Body of pancreas (tissue), 4 donors: ENCODE data around the gene NUP58.
A peak's percentile ranks its signal among the peaks of the same experiment; 100 is the strongest.

Experiments used
- POLR2A ChIP-seq, 3 donors: fragments of 450-650 bp; IDR thresholded peaks; one replicate each; pipeline ENCODE4 v1.6.1; 2016; ENCODE audit warnings: antibody characterized with exemption in 3 of 3, mild to moderate bottlenecking in 2 of 3
- TF ChIP-seq, protein P1 (sequence below), 7 experiments: fragments of 450-650 bp in 4 of 7; fragments of 200-600 bp in 3 of 7; sonication (generic) in 3 of 7; IDR thresholded peaks; one replicate each; pipeline ENCODE4 v1.5.1; 2016 to 2019; ENCODE audit warnings: antibody characterized with exemption in 7 of 7

DNA sequence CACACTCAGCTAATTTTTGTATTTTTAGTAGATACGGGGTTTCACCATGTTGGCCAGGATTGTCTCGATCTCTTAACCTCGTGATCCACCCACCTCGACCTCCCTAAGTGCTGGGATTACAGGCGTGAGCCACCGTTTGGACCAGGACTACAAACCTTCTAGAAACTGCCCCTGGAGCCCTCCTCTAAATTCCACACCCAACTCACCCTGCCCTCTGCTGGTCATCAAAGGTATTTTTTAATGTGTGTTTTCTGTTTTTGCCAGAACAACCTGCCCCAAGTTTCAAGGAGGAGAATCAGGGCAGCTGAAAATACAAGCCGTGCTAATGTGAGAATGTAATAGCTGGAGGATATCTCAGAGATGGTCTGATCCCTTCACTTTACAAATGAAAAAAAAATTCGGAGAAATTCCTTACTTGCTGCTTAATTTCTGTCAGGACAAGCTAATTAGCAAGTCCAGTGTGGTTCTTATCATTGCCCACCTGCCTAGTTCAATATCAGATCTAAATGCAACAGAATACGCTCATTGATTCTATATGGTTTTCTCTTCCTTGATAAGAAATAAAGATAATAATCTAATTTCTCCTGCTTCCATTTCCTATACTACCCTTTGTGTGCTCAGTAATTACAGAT, 74.4 kb downstream of the NUP58 start:
- TF ChIP-seq, protein P1, sequence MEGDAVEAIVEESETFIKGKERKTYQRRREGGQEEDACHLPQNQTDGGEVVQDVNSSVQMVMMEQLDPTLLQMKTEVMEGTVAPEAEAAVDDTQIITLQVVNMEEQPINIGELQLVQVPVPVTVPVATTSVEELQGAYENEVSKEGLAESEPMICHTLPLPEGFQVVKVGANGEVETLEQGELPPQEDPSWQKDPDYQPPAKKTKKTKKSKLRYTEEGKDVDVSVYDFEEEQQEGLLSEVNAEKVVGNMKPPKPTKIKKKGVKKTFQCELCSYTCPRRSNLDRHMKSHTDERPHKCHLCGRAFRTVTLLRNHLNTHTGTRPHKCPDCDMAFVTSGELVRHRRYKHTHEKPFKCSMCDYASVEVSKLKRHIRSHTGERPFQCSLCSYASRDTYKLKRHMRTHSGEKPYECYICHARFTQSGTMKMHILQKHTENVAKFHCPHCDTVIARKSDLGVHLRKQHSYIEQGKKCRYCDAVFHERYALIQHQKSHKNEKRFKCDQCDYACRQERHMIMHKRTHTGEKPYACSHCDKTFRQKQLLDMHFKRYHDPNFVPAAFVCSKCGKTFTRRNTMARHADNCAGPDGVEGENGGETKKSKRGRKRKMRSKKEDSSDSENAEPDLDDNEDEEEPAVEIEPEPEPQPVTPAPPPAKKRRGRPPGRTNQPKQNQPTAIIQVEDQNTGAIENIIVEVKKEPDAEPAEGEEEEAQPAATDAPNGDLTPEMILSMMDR (IDR thresholded peaks at IDR 0.05) = peak; percentile 45 to 65 (median 59)
- TF ChIP-seq POLR2A (IDR thresholded peaks at IDR 0.05) = no peak
